GM23338 (cell line): ENCODE data around the gene TNFAIP6. TPM values are rescaled to one million over a fixed set of nuclear protein-coding genes. Genes with fewer than 3 reads are reported as not detected.

Experiments used
- ATAC-seq: fragments of 200-7000 bp; cut with Tn5 transposase; 3 replicates; pipeline ENCODE4 v1.9.1; 2020
- DNase-seq: peaks from one replicate; pipeline ENCODE4 v3.0.0-alpha.2; 2015; ENCODE audit warnings: low spot score
- H2AFZ ChIP-seq: fragments of 200-600 bp; sonication (generic); 2 replicates; pipeline ENCODE4 v1.8.0; 2016; ENCODE audit warnings: antibody characterized with exemption, mild to moderate bottlenecking, moderate library complexity
- H3F3A ChIP-seq: fragments of 200-600 bp; sonication (generic); replicated peaks from 2 replicates; pipeline ENCODE4 v1.8.0; 2017; ENCODE audit warnings: antibody characterized with exemption, mixed run types, low read depth
- H3K27ac ChIP-seq: fragments of 200-600 bp; sonication (generic); 2 replicates; pipeline ENCODE4 v1.6.1; 2016; ENCODE audit warnings: low read depth
- H3K27me3 ChIP-seq: fragments of 200-600 bp; sonication (generic); 2 replicates; pipeline ENCODE4 v1.8.0; 2016; ENCODE audit warnings: mild to moderate bottlenecking, mixed run types, moderate library complexity; ENCODE audit not compliant: insufficient read depth
- H3K36me3 ChIP-seq: fragments of 200-600 bp; sonication (generic); 2 replicates; pipeline ENCODE4 v1.8.0; 2016; ENCODE audit warnings: mild to moderate bottlenecking; ENCODE audit not compliant: insufficient read depth
- H3K4me1 ChIP-seq: fragments of 200-600 bp; sonication (generic); 2 replicates; pipeline ENCODE4 v1.8.0; 2016; ENCODE audit warnings: mild to moderate bottlenecking, moderate library complexity; ENCODE audit not compliant: insufficient read depth
- H3K4me2 ChIP-seq: fragments of 200-600 bp; sonication (generic); 2 replicates; pipeline ENCODE4 v1.7.1; 2017; ENCODE audit warnings: mixed run types
- H3K4me3 ChIP-seq: fragments of 200-600 bp; sonication (generic); 2 replicates; pipeline ENCODE4 v1.6.1; 2016; ENCODE audit warnings: mixed run types
- H3K79me2 ChIP-seq: fragments of 200-600 bp; sonication (generic); replicated peaks from 2 replicates; pipeline ENCODE4 v1.8.0; 2017; ENCODE audit warnings: mild to moderate bottlenecking; ENCODE audit not compliant: insufficient read depth
- H3K9me2 ChIP-seq: fragments of 200-600 bp; sonication (generic); 2 replicates; pipeline ENCODE4 v1.8.0; 2017; ENCODE audit not compliant: insufficient read depth
- H4K20me1 ChIP-seq: fragments of 200-600 bp; sonication (generic); replicated peaks from 2 replicates; pipeline ENCODE4 v1.8.0; 2017; ENCODE audit warnings: mild to moderate bottlenecking; ENCODE audit not compliant: insufficient read depth
- H3K27ac Mint-ChIP-seq: 2 replicates; pipeline ENCODE4 v1.8.0; 2020; ENCODE audit warnings: inconsistent platforms, mild to moderate bottlenecking, moderate library complexity, mixed read lengths
- H3K27me3 Mint-ChIP-seq: 3 replicates; pipeline ENCODE4 v1.8.0; 2022; ENCODE audit warnings: low read depth, mild to moderate bottlenecking, moderate library complexity, mixed read lengths, inconsistent platforms; ENCODE audit not compliant: insufficient read depth, poor library complexity
- H3K36me3 Mint-ChIP-seq: 3 replicates; pipeline ENCODE4 v1.8.0; 2021; ENCODE audit warnings: low read depth, mild to moderate bottlenecking, inconsistent platforms, moderate library complexity, mixed read lengths
- H3K4me1 Mint-ChIP-seq: 3 replicates; pipeline ENCODE4 v1.8.0; 2020; ENCODE audit warnings: mild to moderate bottlenecking, inconsistent platforms, mixed read lengths
- H3K4me3 Mint-ChIP-seq: 3 replicates; pipeline ENCODE4 v1.8.0; 2021; ENCODE audit warnings: moderate library complexity, mild to moderate bottlenecking, inconsistent platforms, mixed read lengths
- H3K9me3 Mint-ChIP-seq: 3 replicates; pipeline ENCODE4 v1.8.0; 2020; ENCODE audit warnings: moderate library complexity, mild to moderate bottlenecking, inconsistent platforms, mixed read lengths
- CREB1 ChIP-seq: fragments of 250-450 bp; sonication (Bioruptor Pico); IDR thresholded peaks from 2 replicates; pipeline ENCODE4 v1.5.0; 2020; ENCODE audit warnings: low read depth, mild to moderate bottlenecking, moderate library complexity
- EZH2 ChIP-seq: fragments of 200-600 bp; sonication (generic); IDR thresholded peaks from one replicate; pipeline ENCODE4 v1.8.0; 2017; ENCODE audit warnings: antibody characterized with exemption, mild to moderate bottlenecking, low read depth; ENCODE audit not compliant: unreplicated experiment
- EZH2phosphoT487 ChIP-seq: fragments of 200-600 bp; sonication (generic); IDR thresholded peaks from one replicate; pipeline ENCODE4 v1.8.1; 2018; ENCODE audit warnings: antibody characterized with exemption; ENCODE audit not compliant: unreplicated experiment
- JUNB ChIP-seq: IDR thresholded peaks from one replicate; pipeline ENCODE4 v1.6.1; 2016; ENCODE audit warnings: antibody characterized with exemption; ENCODE audit not compliant: unreplicated experiment
- ZNF114 ChIP-seq: fragments of 250-450 bp; sonication (Bioruptor Pico); IDR thresholded peaks from 2 replicates; pipeline ENCODE4 v1.5.0; 2020; ENCODE audit warnings: mild to moderate bottlenecking, moderate library complexity
- ZNF331 ChIP-seq: fragments of 250-450 bp; sonication (Bioruptor Pico); IDR thresholded peaks from 2 replicates; pipeline ENCODE4 v1.5.0; 2020; ENCODE audit warnings: low read depth, mild to moderate bottlenecking, moderate library complexity
- polyA plus RNA-seq: library from polyadenylated mRNA; unstranded; fragments of >200 nt; fragmentation: Nextera tagmentation; extraction: Ambion mirVana; gene quantifications from 2 replicates; pipeline ENCODE4 v1.2.1, GENCODE V29; 2016
- total RNA-seq: library from RNA; depleted of rRNA; stranded (reverse); fragments of >200 nt; shearing (Covaris generic); gene quantifications from 2 replicates; pipeline ENCODE4 v1.2.3, GENCODE V29; 2014
- TF ChIP-seq, protein P1 (sequence below): IDR thresholded peaks from one replicate; pipeline ENCODE4 v1.6.1; 2018; ENCODE audit warnings: antibody characterized with exemption; ENCODE audit not compliant: unreplicated experiment
- TF ChIP-seq, protein P2 (sequence below): IDR thresholded peaks from 2 replicates; pipeline ENCODE4 v1.6.1; 2016; ENCODE audit warnings: antibody characterized with exemption

TNFAIP6 gene
- total and polyA plus RNA-seq, 2 experiments from 2014 or later, result 2.9 to 6.1 TPM

DNA sequence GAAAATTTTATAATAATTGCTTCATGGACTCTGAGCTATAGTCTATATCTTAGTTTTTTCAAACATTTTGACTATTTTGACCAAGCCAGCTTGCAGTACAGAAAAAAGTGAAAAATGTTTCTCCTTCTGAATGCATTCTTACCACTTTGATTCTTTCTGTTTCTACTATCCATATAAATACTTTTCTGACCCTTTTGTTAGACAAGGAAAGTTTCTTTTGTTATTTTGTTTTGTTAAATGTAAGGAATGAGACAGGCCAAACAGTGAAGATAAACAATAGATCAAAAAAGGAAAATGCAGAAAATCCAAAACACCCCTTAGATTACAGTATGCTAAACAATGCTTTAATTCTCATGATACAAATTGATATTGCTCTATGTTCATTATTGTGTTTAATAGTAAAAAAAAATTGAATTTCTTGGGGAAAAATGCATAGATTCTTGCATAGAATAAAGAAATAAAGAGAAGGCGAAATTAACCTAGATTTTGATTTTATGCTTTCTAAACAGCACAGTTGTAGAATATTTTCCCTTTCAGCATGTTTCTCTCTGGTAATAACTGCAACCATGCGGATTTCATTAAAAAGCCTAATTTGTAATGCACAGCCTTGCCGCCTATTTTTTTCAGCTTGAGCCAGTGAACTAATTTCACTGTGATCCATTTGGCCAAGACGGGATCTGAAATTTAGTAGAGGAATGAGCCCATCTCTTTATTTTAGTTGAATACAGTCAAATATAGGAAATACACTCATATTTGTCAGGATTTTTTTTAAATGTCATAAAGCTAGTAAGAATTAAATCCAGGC is 976 bp downstream of the TNFAIP6 start:
- Histone ChIP-seq H3K4me1 (peaks cover 36% of the 10 kb centered on the region), H3K79me2 (no peaks in the 10 kb centered on the region), H3K27me3 (no peaks in the 10 kb centered on the region), H3K4me2 (peak overlapping the region; percentile 17), H3K9me2 (no peaks in the 10 kb centered on the region), H3K36me3 (no peaks in the 10 kb centered on the region), H3K27ac (peak overlapping the region; percentile 4; the same call in 1 of the 2 replicates), H2AFZ (no peak overlapping the region), H4K20me1 (no peaks in the 10 kb centered on the region), H3K4me3 (0 out of 2 replicates have a peak overlapping the region, but pooled peaks have one; percentile 1), H3F3A (no peaks in the 10 kb centered on the region)
- TF ChIP-seq CREB1 (CRISPR knock-in tag), result no peak
- no peak for TF ChIP-seq ZNF331 (CRISPR knock-in tag)
- no peak for TF ChIP-seq ZNF114 (CRISPR knock-in tag)
- TF ChIP-seq, protein P1, sequence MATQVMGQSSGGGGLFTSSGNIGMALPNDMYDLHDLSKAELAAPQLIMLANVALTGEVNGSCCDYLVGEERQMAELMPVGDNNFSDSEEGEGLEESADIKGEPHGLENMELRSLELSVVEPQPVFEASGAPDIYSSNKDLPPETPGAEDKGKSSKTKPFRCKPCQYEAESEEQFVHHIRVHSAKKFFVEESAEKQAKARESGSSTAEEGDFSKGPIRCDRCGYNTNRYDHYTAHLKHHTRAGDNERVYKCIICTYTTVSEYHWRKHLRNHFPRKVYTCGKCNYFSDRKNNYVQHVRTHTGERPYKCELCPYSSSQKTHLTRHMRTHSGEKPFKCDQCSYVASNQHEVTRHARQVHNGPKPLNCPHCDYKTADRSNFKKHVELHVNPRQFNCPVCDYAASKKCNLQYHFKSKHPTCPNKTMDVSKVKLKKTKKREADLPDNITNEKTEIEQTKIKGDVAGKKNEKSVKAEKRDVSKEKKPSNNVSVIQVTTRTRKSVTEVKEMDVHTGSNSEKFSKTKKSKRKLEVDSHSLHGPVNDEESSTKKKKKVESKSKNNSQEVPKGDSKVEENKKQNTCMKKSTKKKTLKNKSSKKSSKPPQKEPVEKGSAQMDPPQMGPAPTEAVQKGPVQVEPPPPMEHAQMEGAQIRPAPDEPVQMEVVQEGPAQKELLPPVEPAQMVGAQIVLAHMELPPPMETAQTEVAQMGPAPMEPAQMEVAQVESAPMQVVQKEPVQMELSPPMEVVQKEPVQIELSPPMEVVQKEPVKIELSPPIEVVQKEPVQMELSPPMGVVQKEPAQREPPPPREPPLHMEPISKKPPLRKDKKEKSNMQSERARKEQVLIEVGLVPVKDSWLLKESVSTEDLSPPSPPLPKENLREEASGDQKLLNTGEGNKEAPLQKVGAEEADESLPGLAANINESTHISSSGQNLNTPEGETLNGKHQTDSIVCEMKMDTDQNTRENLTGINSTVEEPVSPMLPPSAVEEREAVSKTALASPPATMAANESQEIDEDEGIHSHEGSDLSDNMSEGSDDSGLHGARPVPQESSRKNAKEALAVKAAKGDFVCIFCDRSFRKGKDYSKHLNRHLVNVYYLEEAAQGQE, result no peak
- TF ChIP-seq EZH2phosphoT487, result no peak
- Mint-ChIP-seq H3K4me1 (peaks cover 31% of the 10 kb centered on the region), H3K27ac (peak overlapping the region; percentile 11; the same call in 1 of the 2 replicates), H3K9me3 (no peaks in the 10 kb centered on the region), H3K4me3 (peak overlapping the region; percentile 4; the same call in 1 of the 3 replicates), H3K36me3 (no peaks in the 10 kb centered on the region), H3K27me3 (peaks cover 8% of the 10 kb centered on the region)
- DNase-seq (peak; percentile 41), ATAC-seq (no peak; the same call in 2 of the 3 replicates)

DNA sequence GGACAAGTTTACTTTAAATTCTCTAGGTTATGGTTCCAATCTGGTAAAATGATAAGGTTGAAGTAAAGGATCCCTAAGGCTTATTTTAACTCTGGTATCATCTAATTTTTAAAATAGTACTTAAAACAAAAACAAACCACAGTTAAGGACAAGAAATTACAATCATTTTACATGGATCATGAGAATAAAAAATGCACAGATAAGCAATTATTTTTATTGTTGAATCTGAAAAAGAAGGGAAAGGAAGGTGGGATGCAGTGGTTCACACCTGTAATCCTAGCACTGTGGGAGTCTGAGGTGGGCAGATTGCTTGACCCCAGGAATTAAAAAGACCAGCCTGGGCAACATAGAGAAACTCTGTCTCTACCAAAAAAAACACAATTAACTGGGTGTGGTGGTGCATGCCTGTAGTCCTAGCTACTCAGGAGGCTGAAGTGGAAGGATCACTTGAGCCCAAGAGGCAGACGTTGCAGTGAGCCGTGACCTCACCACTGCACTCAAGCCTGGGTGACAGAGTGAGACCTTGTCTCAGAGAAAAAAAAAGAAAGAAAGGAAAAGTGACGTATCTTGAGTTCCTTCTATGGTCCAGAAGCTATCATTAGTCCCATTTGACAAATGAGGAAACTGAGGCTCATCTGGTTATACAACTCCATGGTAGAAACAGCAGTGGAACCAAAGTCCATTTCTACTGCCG is 2.5 kb downstream of the TNFAIP6 start:
- H3K27me3 ChIP-seq, result no peaks in the 10 kb centered on the region
- H3K4me2 ChIP-seq, result no peak overlapping the region
- no peak overlapping the region for H2AFZ ChIP-seq
- Mint-ChIP-seq H3K4me3 (no peak overlapping the region), H3K9me3 (no peaks in the 10 kb centered on the region), H3K27ac (no peak overlapping the region), H3K27me3 (peaks cover 16% of the 10 kb centered on the region), H3K36me3 (no peaks in the 10 kb centered on the region), H3K4me1 (peaks cover 31% of the 10 kb centered on the region)
- no peak overlapping the region for H3K4me3 ChIP-seq
- H3K79me2 ChIP-seq, result no peaks in the 10 kb centered on the region
- no peaks in the 10 kb centered on the region for H3F3A ChIP-seq
- H3K27ac ChIP-seq, result no peak overlapping the region
- H3K36me3 ChIP-seq, result no peaks in the 10 kb centered on the region
- DNase-seq (no peak), ATAC-seq (no peak)
- TF ChIP-seq CREB1 (CRISPR knock-in tag) (no peak), ZNF331 (CRISPR knock-in tag) (no peak), EZH2 (no peak), JUNB (no peak)
- TF ChIP-seq, protein P2, sequence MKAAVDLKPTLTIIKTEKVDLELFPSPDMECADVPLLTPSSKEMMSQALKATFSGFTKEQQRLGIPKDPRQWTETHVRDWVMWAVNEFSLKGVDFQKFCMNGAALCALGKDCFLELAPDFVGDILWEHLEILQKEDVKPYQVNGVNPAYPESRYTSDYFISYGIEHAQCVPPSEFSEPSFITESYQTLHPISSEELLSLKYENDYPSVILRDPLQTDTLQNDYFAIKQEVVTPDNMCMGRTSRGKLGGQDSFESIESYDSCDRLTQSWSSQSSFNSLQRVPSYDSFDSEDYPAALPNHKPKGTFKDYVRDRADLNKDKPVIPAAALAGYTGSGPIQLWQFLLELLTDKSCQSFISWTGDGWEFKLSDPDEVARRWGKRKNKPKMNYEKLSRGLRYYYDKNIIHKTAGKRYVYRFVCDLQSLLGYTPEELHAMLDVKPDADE, result no peak
- no peaks in the 10 kb centered on the region for H3K9me2 ChIP-seq
- H3K4me1 ChIP-seq, result peaks cover 36% of the 10 kb centered on the region
- no peaks in the 10 kb centered on the region for H4K20me1 ChIP-seq
